CD14-positive monocyte (primary cell): ENCODE results near the gene LKAAEAR1. TPM values are rescaled to one million over a fixed set of nuclear protein-coding genes. Genes with fewer than 3 reads are reported as not detected.

Experiments
- DNase-seq, 3 donors: peaks; one replicate each; pipeline ENCODE4 v3.0.0-alpha.2; 2011 to 2022
- H2AFZ ChIP-seq: 2 replicates; pipeline ENCODE4 v1.6.0; 2012; ENCODE audit warnings: mild to moderate bottlenecking, low read depth, low read length, inconsistent platforms; ENCODE audit not compliant: insufficient read depth, poor library complexity, severe bottlenecking
- H3K27ac ChIP-seq, 2 donors: 1 replicate in 1 of 2; 2 replicates in 1 of 2; pipeline ENCODE4 v1.5.1; 2012 to 2013; ENCODE audit warnings: low read length in 2 of 2, control low read depth in 1 of 2, inconsistent platforms in 1 of 2, low read depth in 1 of 2, mild to moderate bottlenecking in 1 of 2
- H3K27me3 ChIP-seq, 2 donors: one replicate each; pipeline versions ENCODE4 v1.6.0 to v1.6.1; 2011 to 2013; ENCODE audit warnings: low read length in 2 of 2; ENCODE audit not compliant: control insufficient read depth in 2 of 2, insufficient read depth in 2 of 2
- H3K36me3 ChIP-seq, 2 donors: replicated peaks in 1 of 2; 1 replicate in 1 of 2; 2 replicates in 1 of 2; pipeline versions ENCODE4 v1.5.1 to v1.6.1; 2012 to 2013; ENCODE audit warnings: low read length in 2 of 2, control low read depth in 1 of 2, inconsistent platforms in 1 of 2, mild to moderate bottlenecking in 1 of 2; ENCODE audit not compliant: insufficient read depth in 2 of 2, control insufficient read depth in 1 of 2
- H3K4me1 ChIP-seq, 2 donors: 1 replicate in 1 of 2; 2 replicates in 1 of 2; pipeline versions ENCODE4 v1.5.1 to v1.6.1; 2012 to 2013; ENCODE audit warnings: low read length in 2 of 2, control low read depth in 1 of 2, inconsistent platforms in 1 of 2, mild to moderate bottlenecking in 1 of 2, moderate library complexity in 1 of 2; ENCODE audit not compliant: insufficient read depth in 2 of 2, control insufficient read depth in 1 of 2
- H3K4me2 ChIP-seq: replicated peaks from 2 replicates; pipeline ENCODE3; 2012; ENCODE audit warnings: low read length, moderate library complexity, mild to moderate bottlenecking; ENCODE audit not compliant: poor library complexity, severe bottlenecking; ENCODE audit errors: extremely low read depth
- H3K4me3 ChIP-seq, 3 experiments: fragments of 200-600 bp in 1 of 3; sonication (generic) in 1 of 3; replicated peaks in 1 of 3; 1 replicate in 2 of 3; 2 replicates in 1 of 3; pipeline ENCODE4 v1.5.1; 2011 to 2013; ENCODE audit warnings: low read length in 3 of 3, mild to moderate bottlenecking in 3 of 3, control low read depth in 2 of 3, low read depth in 2 of 3, inconsistent platforms in 1 of 3, moderate library complexity in 1 of 3
- H3K79me2 ChIP-seq: 2 replicates; pipeline ENCODE4 v1.6.0; 2012; ENCODE audit warnings: mild to moderate bottlenecking, control low read depth, inconsistent platforms, low read length, moderate library complexity; ENCODE audit not compliant: insufficient read depth
- H3K9ac ChIP-seq: 2 replicates; pipeline ENCODE4 v1.6.0; 2017; ENCODE audit warnings: low read length, mild to moderate bottlenecking; ENCODE audit not compliant: insufficient read depth, poor library complexity, severe bottlenecking
- H3K9me3 ChIP-seq, 2 donors: replicated peaks in 1 of 2; 1 replicate in 1 of 2; 2 replicates in 1 of 2; pipeline versions ENCODE4 v1.5.1 to v1.6.1; 2012 to 2013; ENCODE audit warnings: low read length in 2 of 2, control low read depth in 1 of 2; ENCODE audit not compliant: control insufficient read depth in 1 of 2, insufficient read depth in 1 of 2
- H4K20me1 ChIP-seq: 2 replicates; pipeline ENCODE4 v1.6.0; 2012; ENCODE audit warnings: mild to moderate bottlenecking, low read length, control low read depth, moderate library complexity; ENCODE audit not compliant: insufficient read depth
- H3K27ac Mint-ChIP-seq, 7 donors: one replicate each; pipeline ENCODE4 v1.8.0; 2020; ENCODE audit warnings: mild to moderate bottlenecking in 7 of 7, mixed read lengths in 7 of 7, moderate library complexity in 6 of 7, inconsistent platforms in 2 of 7
- H3K27me3 Mint-ChIP-seq, 3 donors: one replicate each; pipeline ENCODE4 v1.8.0; 2021 to 2022; ENCODE audit warnings: low read depth in 3 of 3, mild to moderate bottlenecking in 3 of 3, mixed read lengths in 3 of 3, moderate library complexity in 3 of 3, inconsistent platforms in 1 of 3
- H3K36me3 Mint-ChIP-seq, 2 donors: one replicate each; pipeline ENCODE4 v1.8.0; 2020; ENCODE audit warnings: mixed read lengths in 2 of 2, inconsistent platforms in 1 of 2, mild to moderate bottlenecking in 1 of 2
- H3K4me1 Mint-ChIP-seq: one replicate; pipeline ENCODE4 v1.8.0; 2020; ENCODE audit warnings: mild to moderate bottlenecking, mixed read lengths
- H3K4me3 Mint-ChIP-seq, 2 donors: one replicate each; pipeline ENCODE4 v1.8.0; 2020; ENCODE audit warnings: mild to moderate bottlenecking in 2 of 2, mixed read lengths in 2 of 2, moderate library complexity in 1 of 2
- H3K9me3 Mint-ChIP-seq, 7 donors: one replicate each; pipeline ENCODE4 v1.8.0; 2020 to 2022; ENCODE audit warnings: mixed read lengths in 7 of 7, mild to moderate bottlenecking in 6 of 7, moderate library complexity in 6 of 7, inconsistent platforms in 2 of 7
- CTCF ChIP-seq: fragments of 200-600 bp; IDR thresholded peaks from one replicate; pipeline ENCODE4 v1.8.0; 2022; ENCODE audit warnings: antibody characterized with exemption, mild to moderate bottlenecking
- WGBS: methylation state at CpG from one replicate; pipeline ENCODE4 v1.1.5; 2013; ENCODE audit warnings: missing lambda C conversion rate; ENCODE audit not compliant: insufficient coverage; 5-methylcytosine and 5-hydroxymethylcytosine counted together
- intact Hi-C, 2 donors: fragments of 100-400 bp; cut with micrococcal nuclease; formaldehyde crosslinking; loops; one replicate each; pipeline versions ENCODE4 v1.15.0 to v1.15.1; 2023
- polyA plus RNA-seq, 3 donors: library from polyadenylated mRNA; depleted of rRNA in 1 of 3; unstranded in 2 of 3; stranded (reverse) in 1 of 3; fragments of 300-500 nt in 2 of 3; fragments of >200 nt in 1 of 3; fragmentation: Illumina TruSeq in 2 of 3; gene quantifications; 1 replicate in 2 of 3; 2 replicates in 1 of 3; pipeline ENCODE4 v1.2.3, GENCODE V29; 2012 to 2021

The LKAAEAR1 gene
- polyA plus RNA-seq, 3 donors = 0.61 to 0.86 (median 0.64) TPM

- intact Hi-C loops = no loop called here
- H3K27me3 Mint-ChIP-seq = peaks cover 0 to 4% (median 0%) of the 10 kb centered on the region in 3 donors
Observed at GRCh38 chr20:64092258-64093012, 8.2 kb upstream of the LKAAEAR1 start.

GRCh38 chr20:64091770-64092169 is 7.6 kb upstream of the LKAAEAR1 start:
- H3K27ac ChIP-seq = no peak overlapping the region
- intact Hi-C loops = no loop called here
- H3K4me1 ChIP-seq = no peaks in the 10 kb centered on the region
- H3K4me3 Mint-ChIP-seq = no peak overlapping the region
- no peak overlapping the region for H2AFZ ChIP-seq
- H3K79me2 ChIP-seq = no peaks in the 10 kb centered on the region
- WGBS = 79% methylated on average over 12 of the region's 16 CpGs
- no peak for DNase-seq
- H3K9ac ChIP-seq = no peak overlapping the region
- H3K27me3 ChIP-seq = no peaks in the 10 kb centered on the region
- H4K20me1 ChIP-seq = peaks cover 48% of the 10 kb centered on the region
- peaks cover 0 to 8% of the 10 kb centered on the region in 2 donors for H3K9me3 ChIP-seq
- H3K4me2 ChIP-seq = no peak overlapping the region
- peaks cover 6% of the 10 kb centered on the region for H3K4me1 Mint-ChIP-seq
- H3K27me3 Mint-ChIP-seq = peaks cover 0 to 4% (median 0%) of the 10 kb centered on the region in 3 donors
- no peak for TF ChIP-seq CTCF
- peaks cover 7 to 13% of the 10 kb centered on the region in 2 donors for H3K36me3 ChIP-seq
- no peak overlapping the region for H3K27ac Mint-ChIP-seq
- peaks cover 11% of the 10 kb centered on the region in 2 donors for H3K36me3 Mint-ChIP-seq
- H3K9me3 Mint-ChIP-seq = peaks cover 2 to 16% (median 6%) of the 10 kb centered on the region in 7 donors
- H3K4me3 ChIP-seq = no peak overlapping the region

More at GRCh38 chr20:64092258-64093012, 8.2 kb upstream of the LKAAEAR1 start:
- WGBS = 93% methylated on average over 27 of the region's 27 CpGs
- no peak overlapping the region for H2AFZ ChIP-seq
- peaks cover 13 to 20% of the 10 kb centered on the region in 2 donors for H3K36me3 ChIP-seq
- no peaks in the 10 kb centered on the region for H3K27me3 ChIP-seq
- peaks cover 0 to 5% of the 10 kb centered on the region in 2 donors for H3K9me3 ChIP-seq
- peaks cover 13 to 15% of the 10 kb centered on the region in 2 donors for H3K36me3 Mint-ChIP-seq
- H3K9me3 Mint-ChIP-seq = peaks cover 2 to 14% (median 5%) of the 10 kb centered on the region in 7 donors
- H3K27ac Mint-ChIP-seq = peak overlapping the region in 1 of 7 donors; percentile 18
- H3K79me2 ChIP-seq = no peaks in the 10 kb centered on the region
- no peak overlapping the region for H3K4me3 ChIP-seq
- H3K27ac ChIP-seq = no peak overlapping the region
- H3K4me2 ChIP-seq = no peak overlapping the region
- H3K4me3 Mint-ChIP-seq = no peak overlapping the region
- no peak overlapping the region for H3K9ac ChIP-seq
- H4K20me1 ChIP-seq = peaks cover 47% of the 10 kb centered on the region
- TF ChIP-seq CTCF = no peak
- no peaks in the 10 kb centered on the region for H3K4me1 ChIP-seq
- peaks cover 6% of the 10 kb centered on the region for H3K4me1 Mint-ChIP-seq
- no peak for DNase-seq
